Stimulated activated CD8-positive, alpha-beta memory T cell treated with anti-CD3 and anti-CD28 coated beads, Interleukin-4, amount 100 ng/mL, for 48 hours (primary cell): ENCODE results near the gene BTN3A1.
"Not testable (repeated sequence)": the region's sequence is repeated elsewhere in the genome, so short reads cannot be mapped to it uniquely, and the experiment has no call there.

Experiments used
- DNase-seq: peaks from one replicate; pipeline ENCODE4 v3.0.0-alpha.2; 2020

BTN3A1 gene

GRCh38 chr6:26450240-26450639, 48.2 kb downstream of the BTN3A1 start:
- DNase-seq: no peak

GRCh38 chr6:26452631-26453235, 50.7 kb downstream of the BTN3A1 start:
- DNase-seq: no peak

GRCh38 chr6:26454631-26455030, 52.6 kb downstream of the BTN3A1 start:
- no peak for DNase-seq

GRCh38 chr6:26455357-26455970, 53.4 kb downstream of the BTN3A1 start:
- no peak for DNase-seq

GRCh38 chr6:26457264-26457805, 55.3 kb downstream of the BTN3A1 start:
- DNase-seq: no peak

GRCh38 chr6:26457806-26458688, 56.0 kb downstream of the BTN3A1 start, which contains the start of gene BTN2A1:
TSS of gene BTN2A1 (plus strand) at chr6:26457955. CDS start at chr6:26458637, 682 bp downstream.
- peak; percentile 70 for DNase-seq

GRCh38 chr6:26459023-26459810, 57.1 kb downstream of the BTN3A1 start:
- no peak for DNase-seq

- DNase-seq: not testable (repeated sequence)
Measured at GRCh38 chr6:26461353-26461752, 59.3 kb downstream of the BTN3A1 start.

GRCh38 chr6:26464014-26464413, 61.9 kb downstream of the BTN3A1 start:
- no peak for DNase-seq

- DNase-seq: no peak
Measured at GRCh38 chr6:26464416-26465131, 62.5 kb downstream of the BTN3A1 start.
